Right lung (tissue), 5 donors: ENCODE data around the gene JPH3. TPM values are rescaled to one million over a fixed set of nuclear protein-coding genes. Genes with fewer than 3 reads are reported as not detected.
"Not testable (repeated sequence)": the region's sequence is repeated elsewhere in the genome, so short reads cannot be mapped to it uniquely, and the experiment has no call there.

Experiments
- DNase-seq, 2 donors: peaks; one replicate each; pipeline ENCODE4 v3.0.0-alpha.2; 2013
- polyA plus RNA-seq, 5 donors: library from polyadenylated mRNA; unstranded; fragments of 120-200 nt; gene quantifications; one replicate each; pipeline versions ENCODE4 v1.2.1 to v1.2.3, GENCODE V29; 2013; ENCODE audit warnings: inconsistent platforms in 1 of 5, low replicate concordance in 1 of 5; ENCODE audit not compliant: insufficient read length in 5 of 5, insufficient read depth in 1 of 5

The JPH3 gene
- polyA plus RNA-seq, 5 donors: 0.69 to 1.5 (median 1.1) TPM

DNA sequence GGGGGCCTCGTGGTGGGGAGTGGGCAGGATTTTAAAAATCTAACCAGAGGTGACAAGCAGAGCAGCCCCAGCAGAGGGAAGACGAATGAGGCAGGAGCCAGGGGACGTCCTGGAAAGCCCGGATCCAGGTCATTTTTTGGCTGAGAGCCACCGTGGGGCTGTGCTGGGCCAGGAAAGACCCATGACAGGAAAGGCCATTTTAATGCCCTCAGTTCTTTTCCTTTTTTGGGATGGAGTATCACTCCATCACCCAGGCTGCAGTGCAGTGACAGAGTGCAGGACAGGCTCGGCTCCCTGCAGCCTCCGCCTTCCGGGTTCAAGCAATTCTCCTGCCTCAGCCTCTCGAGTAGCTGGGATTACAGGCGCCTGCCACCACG lies 30.5 kb upstream of the JPH3 start:
- DNase-seq: no peak

DNA sequence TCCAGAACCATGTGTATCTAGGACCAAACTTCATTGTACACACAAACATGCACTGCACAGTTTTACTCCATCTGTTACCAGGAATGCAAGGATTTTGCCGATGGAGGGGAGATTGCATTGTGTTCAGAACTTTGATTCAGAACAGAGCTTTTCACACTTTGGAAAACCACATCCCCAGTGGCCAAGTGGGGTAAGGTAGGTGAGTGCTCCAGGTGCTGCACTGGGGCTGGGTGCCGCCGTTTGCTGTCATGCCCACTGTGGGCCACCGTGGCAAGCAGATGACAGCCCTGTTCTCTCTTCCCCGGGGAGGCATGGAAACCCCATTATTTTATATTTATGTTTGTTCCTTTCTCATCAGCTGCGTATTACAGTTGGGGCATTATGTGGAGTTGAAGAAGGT lies 29.3 kb upstream of the JPH3 start:
- no peak for DNase-seq

- DNase-seq: no peak
These were observed 27.1 kb upstream of the JPH3 start for GRCh38 chr16:87575027-87575804.

GRCh38 chr16:87576171-87576570 lies 26.1 kb upstream of the JPH3 start:
- no peak for DNase-seq

GRCh38 chr16:87578142-87578930 lies 24.0 kb upstream of the JPH3 start:
- not testable (repeated sequence) for DNase-seq

DNA sequence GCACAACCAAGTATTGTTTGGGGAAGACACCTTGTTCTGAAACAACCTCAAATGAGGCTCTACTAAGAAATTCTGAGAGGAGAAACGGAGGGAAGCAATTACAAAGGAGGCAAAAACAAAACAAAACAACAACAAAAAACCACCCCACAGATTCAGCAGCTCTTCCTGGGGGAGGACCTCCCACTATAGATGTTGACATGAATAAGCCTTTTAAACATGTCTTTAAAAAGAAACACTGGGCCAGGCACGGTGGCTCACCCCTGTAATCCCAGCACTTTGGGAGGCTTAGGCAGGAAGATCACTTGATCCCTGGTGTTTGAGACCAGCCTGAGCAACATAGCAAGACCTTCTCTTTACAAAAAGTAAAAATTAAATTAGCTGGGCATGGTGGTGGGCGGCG lies 22.6 kb upstream of the JPH3 start:
- DNase-seq: no peak

GRCh38 chr16:87580855-87581261 lies 21.4 kb upstream of the JPH3 start:
- no peak for DNase-seq

- peak in 1 of 2 donors; percentile 36 for DNase-seq
These were observed 20.5 kb upstream of the JPH3 start for GRCh38 chr16:87581857-87582215.

DNA sequence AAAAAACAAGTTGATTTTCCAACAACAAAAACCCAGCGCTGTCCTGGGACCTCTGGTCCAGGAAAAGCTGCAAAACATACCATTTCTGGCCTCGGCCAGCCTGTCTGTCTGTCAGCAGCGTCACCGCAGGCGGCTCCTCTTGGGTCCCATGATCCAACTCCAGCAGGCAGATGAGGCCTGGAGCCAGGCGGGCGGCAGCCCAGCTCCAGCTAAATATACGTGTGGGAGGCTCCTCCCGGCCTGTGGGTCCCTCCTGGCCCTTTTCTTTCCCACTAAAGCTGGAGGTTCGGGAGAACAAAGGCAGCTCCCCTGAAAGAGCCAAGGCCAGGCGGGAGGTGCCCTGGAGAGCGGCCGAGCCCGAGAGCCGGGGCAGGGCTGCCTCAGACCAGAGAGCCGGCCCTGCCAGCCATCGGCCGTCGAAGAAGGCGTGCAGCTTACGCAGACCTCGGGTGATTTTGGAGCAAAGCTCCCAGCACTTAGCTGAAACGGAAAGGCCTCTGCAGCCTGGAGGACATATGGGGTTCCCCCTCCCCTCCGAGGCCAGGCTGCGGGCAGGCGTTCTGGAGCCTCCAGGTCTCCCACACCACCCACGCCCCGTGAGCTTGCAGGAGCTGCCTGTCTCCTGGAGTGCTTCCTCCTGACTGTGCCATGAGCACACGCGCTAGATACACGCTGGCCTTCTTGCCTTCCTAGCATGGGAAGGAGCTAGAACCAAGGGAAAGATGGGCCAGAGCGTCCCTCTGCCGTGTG lies 19.9 kb upstream of the JPH3 start:
- DNase-seq: peak in 1 of 2 donors; percentile 40

GRCh38 chr16:87582966-87583325 lies 19.4 kb upstream of the JPH3 start:
- no peak for DNase-seq

DNA sequence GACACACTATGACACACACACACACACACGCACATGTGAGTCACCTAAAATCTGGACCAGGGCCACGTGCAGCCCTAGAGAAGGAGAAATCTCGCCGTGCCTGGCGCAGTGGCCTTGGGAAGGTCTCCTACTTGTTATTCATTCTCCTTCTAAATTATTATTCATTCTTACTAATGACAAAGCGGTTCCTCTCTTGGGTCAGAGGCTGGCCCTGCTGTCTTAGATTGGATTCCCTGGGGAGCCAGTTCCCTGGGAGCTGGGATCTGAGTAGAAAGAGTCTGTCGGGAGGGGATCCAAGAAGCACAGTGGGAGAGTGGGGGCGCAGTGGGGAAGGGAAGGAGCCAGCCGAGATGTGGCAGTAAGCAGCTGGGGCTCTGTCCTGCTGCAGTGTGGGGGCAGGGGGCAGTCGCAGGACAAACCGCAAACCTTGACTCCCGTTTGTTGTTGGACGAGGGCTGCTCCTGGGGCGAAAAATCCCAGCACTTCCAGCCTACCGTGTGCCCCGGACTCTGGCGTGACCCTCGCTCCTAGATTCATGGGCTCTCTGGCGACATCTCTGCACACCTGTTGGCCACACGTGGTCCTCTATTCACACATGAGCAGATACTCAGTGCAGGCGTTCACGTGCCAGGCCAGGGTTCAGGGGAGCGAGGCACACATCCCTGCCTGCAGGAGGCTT lies 18.7 kb upstream of the JPH3 start:
- no peak for DNase-seq

DNA sequence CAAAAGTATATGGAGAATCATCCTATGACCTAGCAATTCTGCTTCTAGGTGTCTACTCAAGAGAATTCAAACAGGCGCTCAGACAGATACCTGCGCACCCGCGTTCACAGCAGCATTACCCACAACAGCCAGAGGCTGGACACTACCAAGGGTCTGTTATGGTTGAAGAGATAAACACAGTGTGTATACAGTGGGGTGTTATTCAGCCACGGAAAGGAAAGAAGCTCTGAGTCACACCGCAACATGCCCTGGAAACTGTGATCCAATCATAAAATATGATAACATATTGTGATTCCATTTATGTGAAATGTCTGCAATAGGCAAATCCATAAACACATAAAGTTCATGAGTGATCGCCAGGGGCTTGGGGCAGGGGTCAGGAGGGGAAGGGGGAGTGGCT lies 18.0 kb upstream of the JPH3 start:
- no peak for DNase-seq

DNA sequence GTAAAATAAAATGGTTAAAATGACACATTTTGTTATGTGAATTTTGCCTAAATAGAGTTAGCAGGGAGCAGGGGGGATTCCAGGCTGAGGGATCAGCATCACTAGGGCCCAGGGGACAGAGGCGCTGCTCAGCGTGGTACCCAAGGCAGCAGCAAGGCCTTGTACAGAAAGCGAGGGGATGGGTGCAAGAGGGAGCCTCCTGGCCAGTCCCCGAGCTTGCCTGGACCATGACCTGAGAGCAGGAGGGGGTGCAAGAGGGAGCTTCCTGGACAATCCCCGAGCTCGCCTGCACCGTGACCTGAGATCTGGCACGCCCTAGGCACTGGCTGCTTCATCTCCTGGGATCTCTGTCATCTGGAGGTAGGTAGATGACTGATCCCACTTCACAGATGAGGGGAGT lies 17.3 kb upstream of the JPH3 start:
- DNase-seq: no peak

GRCh38 chr16:87585442-87586200 lies 16.7 kb upstream of the JPH3 start:
- DNase-seq: no peak

DNA sequence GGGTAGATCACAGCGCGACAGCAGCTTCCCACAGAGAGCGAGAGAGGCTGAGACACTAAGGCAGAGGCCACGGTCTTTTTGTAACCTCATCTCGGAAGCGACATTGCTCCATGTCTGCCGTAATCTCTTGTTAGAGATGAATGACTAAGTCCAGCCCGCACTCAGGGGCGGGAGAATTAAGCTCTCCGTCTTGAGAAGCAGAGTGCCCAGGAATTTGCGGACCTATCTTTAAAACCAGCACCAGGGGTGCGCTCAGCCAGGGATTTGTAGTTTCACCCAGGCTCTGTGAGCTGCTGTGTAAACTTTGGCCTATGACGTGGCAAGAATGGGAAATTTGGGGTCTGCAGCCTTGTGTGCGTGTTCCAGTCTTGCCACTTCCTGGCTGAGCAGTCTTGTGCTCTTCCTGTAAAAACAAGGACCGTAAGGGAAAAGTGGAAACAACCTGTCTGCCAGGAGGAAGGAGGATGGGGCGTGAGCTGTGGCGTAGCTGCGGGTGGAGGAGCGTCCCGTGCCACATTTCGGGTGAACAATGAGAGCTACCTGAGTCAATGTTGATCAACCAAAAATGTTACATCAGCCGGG lies 16.0 kb upstream of the JPH3 start:
- no peak for DNase-seq

- DNase-seq: no peak
These were observed 14.7 kb upstream of the JPH3 start for GRCh38 chr16:87587636-87588035.

- DNase-seq: no peak
These were observed 10.1 kb upstream of the JPH3 start for GRCh38 chr16:87592018-87592712.

DNA sequence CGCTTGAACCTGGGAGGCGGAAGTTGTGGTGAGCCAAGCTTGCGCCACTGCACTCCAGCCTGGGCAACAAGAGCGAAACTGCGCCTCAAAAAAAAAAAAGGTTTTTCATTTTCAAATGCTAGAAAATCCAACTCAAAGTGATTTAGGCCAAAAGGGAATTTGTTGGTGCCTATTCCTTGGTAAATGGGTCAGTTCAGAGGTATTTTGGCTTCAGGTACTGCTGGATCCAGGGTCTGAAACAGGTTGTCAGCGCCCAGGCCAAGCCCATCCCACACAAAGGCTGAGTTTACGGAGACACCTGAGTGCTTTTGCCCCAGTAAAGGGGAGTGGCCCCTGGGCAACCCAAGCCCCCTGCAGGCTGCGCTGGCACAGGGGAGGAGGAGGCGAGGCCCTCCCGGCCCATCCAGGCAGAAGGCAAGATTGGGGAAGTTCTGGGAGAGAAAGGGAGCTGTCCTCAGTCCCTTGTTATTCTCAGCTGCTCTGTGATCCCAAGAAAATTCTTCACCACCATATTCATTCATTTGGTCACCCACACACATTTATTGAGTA lies 8.5 kb upstream of the JPH3 start:
- no peak for DNase-seq

- no peak for DNase-seq
These were observed 6.6 kb upstream of the JPH3 start for GRCh38 chr16:87595712-87596111.

GRCh38 chr16:87597324-87597830 lies 4.9 kb upstream of the JPH3 start:
- no peak for DNase-seq
